Activated CD8-positive, alpha-beta memory T cell treated with anti-CD3 and anti-CD28 coated beads for 36 hours (primary cell): ENCODE data around the gene RAPGEF4. TPM values are rescaled to one million over a fixed set of nuclear protein-coding genes. Genes with fewer than 3 reads are reported as not detected.

Experiments used
- CTCF ChIA-PET: fragments of 350-600 bp; sonication (Branson Sonifier 250); formaldehyde crosslinking; loops from one replicate; lab custom pipeline; 2021; ENCODE audit warnings: antibody characterized with exemption; lab: Charles Lee
- POLR2A ChIA-PET: fragments of 350-600 bp; sonication (Branson Sonifier 250); formaldehyde crosslinking; loops from one replicate; lab custom pipeline; 2021; ENCODE audit warnings: antibody characterized with exemption; lab: Charles Lee
- total RNA-seq, 2 experiments: library from RNA; stranded (reverse); gene quantifications; one replicate each; pipeline ENCODE4 v1.2.3, GENCODE V29; 2021

Gene RAPGEF4
- total RNA-seq, 2 experiments from 2014 or later, result not detected

DNA sequence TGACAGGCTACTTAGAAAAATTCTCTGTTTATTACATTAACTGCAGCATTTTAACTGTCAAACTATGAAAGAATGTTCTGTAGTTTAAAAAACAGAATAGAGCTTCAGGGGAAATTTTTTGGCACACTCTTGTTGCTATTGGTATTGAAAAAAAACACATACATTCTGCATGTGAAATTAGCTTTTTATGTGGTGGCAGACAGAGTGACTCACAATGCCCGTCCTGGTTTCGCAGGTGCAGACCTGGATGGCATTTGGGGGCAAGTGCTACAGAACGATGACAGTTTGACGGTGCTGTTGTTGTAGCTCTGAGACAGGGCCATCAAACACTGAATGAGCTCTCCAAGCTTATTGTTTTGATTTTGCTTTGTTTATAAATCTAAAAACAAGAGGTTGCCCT lies 235.0 kb downstream of the RAPGEF4 start:
- CTCF ChIA-PET, result no interaction called here
- POLR2A ChIA-PET, result no interaction called here

DNA sequence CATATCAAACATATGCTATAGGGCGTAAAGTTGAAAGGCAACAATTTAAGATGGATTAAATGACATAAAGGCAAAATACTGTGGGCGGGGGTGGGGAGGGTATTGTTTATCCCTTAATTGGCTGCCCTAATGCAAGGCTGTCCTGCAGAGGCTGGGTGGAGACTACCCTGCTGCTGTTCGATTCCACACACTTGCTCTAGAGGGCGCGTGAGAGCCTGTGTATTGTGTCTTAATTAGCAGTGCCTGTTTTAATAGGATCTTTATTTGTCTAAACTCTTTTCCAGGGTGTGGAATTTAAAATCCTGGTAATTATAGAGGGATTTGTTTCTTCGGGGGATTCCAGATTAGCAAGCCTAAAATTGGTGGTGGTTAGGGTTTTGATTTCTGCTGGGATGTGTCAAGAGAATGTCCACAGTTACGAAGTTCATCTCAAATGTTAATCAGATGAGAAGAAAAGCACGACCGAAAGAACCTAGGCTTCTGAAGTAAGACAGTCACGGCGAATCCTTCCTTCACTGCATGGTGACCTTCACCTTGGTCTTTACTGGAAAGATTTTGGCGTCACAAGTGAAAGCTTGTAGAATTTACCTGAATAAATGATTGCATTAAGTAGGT lies 236.5 kb downstream of the RAPGEF4 start:
- ChIA-PET CTCF (no interaction called here), POLR2A (no interaction called here)

DNA sequence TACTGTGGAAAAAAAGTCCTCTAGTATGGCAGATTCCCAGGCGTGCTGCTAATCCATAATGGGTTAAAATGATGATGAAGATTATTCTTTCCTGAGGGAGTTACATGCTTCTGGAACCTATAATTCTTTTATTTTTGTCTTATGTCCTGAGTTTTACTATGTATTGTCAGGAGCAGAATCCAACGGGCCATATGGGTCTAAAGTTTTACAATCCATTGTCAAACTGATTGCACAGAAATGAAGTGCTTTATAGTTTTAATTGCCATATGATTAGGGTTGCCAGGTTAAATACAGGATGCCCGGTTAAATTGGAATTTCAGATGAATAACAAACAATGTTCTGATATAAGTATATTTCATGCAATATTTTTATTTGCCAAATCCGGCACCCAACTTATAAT lies 239.1 kb downstream of the RAPGEF4 start:
- POLR2A ChIA-PET, result no interaction called here

DNA sequence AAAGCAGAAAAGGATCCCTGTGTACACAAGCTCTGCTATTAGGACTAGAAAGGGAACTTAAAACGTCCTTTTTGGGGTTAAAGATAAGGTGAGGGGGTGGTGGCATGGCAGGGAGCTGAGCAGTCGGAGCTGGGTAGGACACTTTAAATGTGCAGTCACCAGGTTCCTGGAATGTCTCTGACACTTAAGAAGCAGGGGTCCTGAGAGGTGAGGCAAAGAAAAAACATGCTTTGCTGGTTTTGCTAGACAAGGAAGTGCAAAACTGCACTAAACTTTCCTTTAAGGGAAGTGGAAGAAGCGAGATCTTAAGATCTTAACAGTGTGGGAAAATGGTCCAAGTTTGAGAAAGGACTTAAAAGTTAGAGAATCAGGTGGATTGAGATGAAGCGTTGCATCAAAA lies 240.5 kb downstream of the RAPGEF4 start:
- ChIA-PET POLR2A (no interaction called here), CTCF (no interaction called here)

More for the DNA sequence above, 239.1 kb downstream of the RAPGEF4 start:
- CTCF ChIA-PET, result no interaction called here

GRCh38 chr2:172976816-172977215 lies 241.2 kb downstream of the RAPGEF4 start:
- ChIA-PET CTCF (no interaction called here), POLR2A (no interaction called here)

GRCh38 chr2:172977270-172978062 lies 241.8 kb downstream of the RAPGEF4 start:
- ChIA-PET CTCF (no interaction called here), POLR2A (no interaction called here)

GRCh38 chr2:172978063-172978383 lies 242.4 kb downstream of the RAPGEF4 start:
- ChIA-PET POLR2A (no interaction called here), CTCF (no interaction called here)

DNA sequence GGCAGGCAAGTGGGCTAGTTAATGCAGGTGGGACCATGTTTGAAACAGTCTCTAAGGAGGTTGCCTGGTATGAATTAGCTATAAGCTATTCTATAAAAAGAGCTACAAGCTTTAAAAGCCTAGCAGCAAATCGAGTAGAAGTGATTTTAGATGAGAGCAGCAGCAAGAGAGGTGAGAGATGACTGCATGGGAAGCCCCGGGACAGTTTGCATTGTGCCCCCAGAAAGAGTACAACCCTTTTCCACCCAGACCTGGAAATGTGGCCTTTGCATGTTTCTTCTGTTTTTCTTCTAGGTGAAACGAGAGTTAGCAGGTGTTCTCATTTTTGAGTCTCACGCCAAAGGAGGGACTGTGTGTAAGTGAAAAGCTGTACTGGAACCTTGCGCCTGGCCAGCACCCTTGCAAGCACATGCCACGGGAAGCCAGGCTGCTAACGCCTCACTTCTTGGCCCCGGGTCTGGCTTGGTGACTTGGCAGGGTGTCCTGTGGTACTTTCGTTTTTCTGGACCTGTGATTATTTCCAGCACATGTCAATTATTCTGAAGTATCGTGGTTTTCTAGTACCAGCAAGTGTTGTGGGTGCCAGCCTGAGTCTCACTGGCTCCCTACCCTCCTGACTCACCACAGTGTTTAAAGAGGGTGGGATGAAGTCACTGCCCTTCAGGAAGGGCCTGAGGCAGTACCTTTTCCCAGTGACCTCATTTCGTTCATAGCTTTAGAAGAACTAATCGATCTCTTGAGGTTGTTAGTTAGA lies 249.7 kb downstream of the RAPGEF4 start:
- POLR2A ChIA-PET, result no interaction called here
- CTCF ChIA-PET, result no interaction called here

- POLR2A ChIA-PET, result no interaction called here
- CTCF ChIA-PET, result no interaction called here
Observed at GRCh38 chr2:172986040-172986439, 250.4 kb downstream of the RAPGEF4 start.

GRCh38 chr2:172988728-172989127 lies 253.1 kb downstream of the RAPGEF4 start:
- ChIA-PET POLR2A (no interaction called here), CTCF (no interaction called here)

DNA sequence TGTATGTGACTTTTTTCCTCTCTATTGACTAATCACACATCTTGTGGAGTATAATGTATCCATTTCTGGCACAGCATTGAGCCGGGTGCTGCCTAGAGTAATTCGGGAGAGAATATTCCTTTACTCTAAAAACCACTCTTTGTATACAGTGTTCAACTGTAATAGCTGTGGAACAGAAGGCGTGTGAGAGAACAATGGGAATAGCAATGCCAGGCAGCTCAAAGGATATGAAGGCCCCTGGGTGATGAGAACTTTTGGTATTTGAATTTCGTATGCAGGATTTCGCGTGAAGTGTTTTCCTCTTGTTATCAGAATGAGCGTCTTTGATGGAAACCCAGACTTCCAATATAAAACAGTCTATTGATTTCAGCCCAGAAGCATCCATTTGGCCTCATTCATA lies 255.4 kb downstream of the RAPGEF4 start:
- POLR2A ChIA-PET, result no interaction called here

GRCh38 chr2:172993139-172993538 lies 257.5 kb downstream of the RAPGEF4 start:
- POLR2A ChIA-PET, result no interaction called here
- CTCF ChIA-PET, result no interaction called here

More for the DNA sequence above, 255.4 kb downstream of the RAPGEF4 start:
- CTCF ChIA-PET, result no interaction called here

GRCh38 chr2:172993931-172994717 lies 258.5 kb downstream of the RAPGEF4 start:
- ChIA-PET CTCF (no interaction called here), POLR2A (no interaction called here)

DNA sequence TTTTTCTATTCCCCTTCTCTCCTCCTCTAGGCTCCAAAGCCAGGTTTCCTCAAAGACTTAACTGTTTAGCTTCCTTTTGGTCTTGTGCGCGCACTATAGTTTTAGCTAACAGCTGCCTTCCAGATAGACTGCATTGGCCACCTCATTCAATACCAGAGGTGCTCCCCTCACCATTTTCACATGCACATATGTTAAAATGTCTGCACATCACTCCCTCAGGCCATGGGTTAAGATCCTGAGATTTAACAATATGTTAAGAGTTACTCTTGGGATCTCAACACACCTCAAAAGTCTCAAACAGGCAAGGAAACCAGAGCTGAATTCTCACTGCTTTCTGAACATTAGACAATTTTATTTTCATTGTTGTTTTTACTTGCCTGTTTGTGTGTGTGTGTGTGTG lies 259.2 kb downstream of the RAPGEF4 start:
- CTCF ChIA-PET, result no interaction called here
- POLR2A ChIA-PET, result no interaction called here

- CTCF ChIA-PET, result interaction anchor here (0.6 kb wide), 1 partner anchor 10 kb away, joined by 4 read pairs; no protein-coding TSS in a partner anchor
- POLR2A ChIA-PET, result no interaction called here
Observed at GRCh38 chr2:172995323-172996244, 259.9 kb downstream of the RAPGEF4 start.

GRCh38 chr2:172996387-172996961 lies 260.8 kb downstream of the RAPGEF4 start:
- ChIA-PET POLR2A (interaction anchor here (0.6 kb wide), 1 partner anchor 1263 kb away, joined by 4 read pairs; no protein-coding TSS in a partner anchor), CTCF (no interaction called here)

GRCh38 chr2:172997031-172997430 lies 261.4 kb downstream of the RAPGEF4 start:
- POLR2A ChIA-PET, result interaction anchor here (0.6 kb wide), 1 partner anchor 1263 kb away, joined by 4 read pairs; no protein-coding TSS in a partner anchor
- CTCF ChIA-PET, result no interaction called here

DNA sequence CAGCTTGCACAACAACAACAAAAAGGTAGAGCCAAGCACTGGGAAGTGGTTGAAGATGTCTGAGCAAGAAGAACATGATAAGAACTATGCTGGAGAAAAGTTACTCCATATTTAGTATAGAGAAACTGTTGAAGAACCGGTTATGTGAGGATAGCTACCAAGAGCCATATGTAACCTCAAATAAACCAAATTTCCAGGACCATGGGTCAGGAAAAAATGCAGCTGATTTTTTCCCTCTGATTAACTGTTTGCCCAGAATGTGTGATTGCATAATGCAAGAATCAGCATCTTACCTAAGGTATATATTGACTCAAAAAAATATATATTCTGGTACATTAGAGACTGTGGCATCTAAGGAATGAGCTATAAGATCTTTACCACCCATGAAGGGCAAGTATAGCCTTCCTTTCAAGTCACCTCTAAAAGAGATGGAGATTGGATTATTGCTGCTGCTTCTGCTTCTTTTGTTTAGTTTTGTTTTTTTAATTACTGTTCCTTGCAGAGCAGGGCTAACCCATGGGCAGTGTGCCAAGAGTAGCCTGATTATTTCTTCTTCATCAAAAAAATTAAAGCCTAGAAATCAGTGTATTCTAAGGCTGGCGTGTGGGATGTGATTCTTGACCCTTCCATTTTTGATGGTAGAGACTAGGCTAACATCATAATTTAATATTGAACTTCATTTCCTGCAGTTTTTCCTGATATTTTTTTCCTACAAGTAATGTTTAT lies 263.1 kb downstream of the RAPGEF4 start:
- ChIA-PET CTCF (no interaction called here), POLR2A (no interaction called here)
